Dermis microvascular lymphatic vessel endothelial cell (primary cell): ENCODE results near the gene TAS1R1. TPM values are rescaled to one million over a fixed set of nuclear protein-coding genes. Genes with fewer than 3 reads are reported as not detected.

ENCODE experiments used
- DNase-seq, 2 donors: peaks; one replicate each; pipeline versions ENCODE4 v3.0.0 to v3.0.0-alpha.2; 2010; ENCODE audit warnings: low read depth in 2 of 2
- total RNA-seq: library from RNA; depleted of rRNA; stranded (reverse); fragments of >200 nt; gene quantifications from 2 replicates; pipeline ENCODE4 v1.2.1, GENCODE V29; 2014

The TAS1R1 gene
- total RNA-seq: 0.13 TPM in 1 of 2 replicates, not detected in the other

- DNase-seq: no peak
These were observed at the start of gene TAS1R1 for GRCh38 chr1:6554907-6555778. TSS of gene TAS1R1 (plus strand) at chr1:6555307. CDS start at chr1:6555374, 67 bp downstream.

- no peak for DNase-seq
These were observed 49.5 kb upstream of the TAS1R1 start for GRCh38 chr1:6505367-6506209.

GRCh38 chr1:6506210-6507036 lies 48.7 kb upstream of the TAS1R1 start:
- DNase-seq: no peak

GRCh38 chr1:6507037-6507428 lies 48.1 kb upstream of the TAS1R1 start:
- no peak for DNase-seq

GRCh38 chr1:6507461-6507911 lies 47.6 kb upstream of the TAS1R1 start:
- DNase-seq: no peak

- DNase-seq: no peak
These were observed 46.8 kb upstream of the TAS1R1 start for GRCh38 chr1:6508154-6508815.

- DNase-seq: no peak
These were observed 46.3 kb upstream of the TAS1R1 start for GRCh38 chr1:6508816-6509189.

GRCh38 chr1:6509220-6509918 lies 45.7 kb upstream of the TAS1R1 start:
- no peak for DNase-seq

GRCh38 chr1:6509919-6510291 lies 45.2 kb upstream of the TAS1R1 start:
- no peak for DNase-seq

- no peak for DNase-seq
These were observed 44.6 kb upstream of the TAS1R1 start for GRCh38 chr1:6510493-6510892.

GRCh38 chr1:6511056-6511455 lies 44.1 kb upstream of the TAS1R1 start:
- no peak for DNase-seq

GRCh38 chr1:6511561-6512244 lies 43.4 kb upstream of the TAS1R1 start:
- no peak for DNase-seq

- DNase-seq: no peak
These were observed 42.7 kb upstream of the TAS1R1 start for GRCh38 chr1:6512245-6512907.

GRCh38 chr1:6512908-6513280 lies 42.2 kb upstream of the TAS1R1 start:
- DNase-seq: no peak

- DNase-seq: no peak
These were observed 41.7 kb upstream of the TAS1R1 start for GRCh38 chr1:6513320-6513801.

- DNase-seq: no peak
These were observed 39.3 kb upstream of the TAS1R1 start for GRCh38 chr1:6515771-6516170.

- DNase-seq: no peak
These were observed 37.7 kb upstream of the TAS1R1 start for GRCh38 chr1:6517435-6517851.

- DNase-seq: no peak
These were observed 35.6 kb upstream of the TAS1R1 start for GRCh38 chr1:6519491-6519934.
